HepG2 (cell line): ENCODE results near the gene IMMT. TPM values are rescaled to one million over a fixed set of nuclear protein-coding genes. Genes with fewer than 3 reads are reported as not detected.

Source experiments
- ATAC-seq: fragments of 200-7000 bp; cut with Tn5 transposase; 3 replicates; pipeline ENCODE4 v1.9.1; 2020; ENCODE audit warnings: mild to moderate bottlenecking, moderate library complexity
- BruUV-seq: library from RNA; stranded (reverse); fragments of 400-500 nt; replicated peaks from 2 replicates; lab custom pipeline; 2021; lab: Mats Ljungman, UMichigan
- CTCF ChIA-PET: fragments of 300-600 bp; formaldehyde crosslinking; extraction: SDS; loops from one replicate; lab custom pipeline; 2021; ENCODE audit warnings: low total read pairs, inconsistent platforms, low intra/inter-chr PET ratio; lab: Yijun Ruan, JAX
- POLR2A ChIA-PET: fragments of 350-600 bp; sonication (Branson Sonifier 250); formaldehyde crosslinking; loops from one replicate; lab custom pipeline; 2020; ENCODE audit warnings: antibody characterized with exemption, inconsistent platforms; lab: Yijun Ruan, JAX
- DNase-seq: peaks from one replicate; pipeline ENCODE4 v3.0.0-alpha.2; 2015; ENCODE audit warnings: low spot score
- FAIRE-seq: peaks from 3 replicates; lab custom pipeline; 2011; peaks lifted over from hg19 to GRCh38; lab: Jason Lieb, UNC
- H2AFZ ChIP-seq: one replicate; pipeline ENCODE4 v1.6.1; 2011; ENCODE audit warnings: low read length, inconsistent platforms
- H3K27ac ChIP-seq: fragments of 300-600 bp; 3 replicates; pipeline ENCODE4 v1.8.0; 2011; ENCODE audit warnings: mixed run types, mild to moderate bottlenecking, mixed read lengths, low read length, inconsistent platforms; ENCODE audit not compliant: insufficient read depth; ENCODE audit errors: extremely low read length
- H3K27me3 ChIP-seq, 2 experiments: fragments of 200-600 bp in 1 of 2; 2 replicates in 1 of 2; 3 replicates in 1 of 2; pipeline versions ENCODE4 v1.6.0 to v1.8.0; 2011; ENCODE audit warnings: low read length in 2 of 2, mild to moderate bottlenecking in 2 of 2, moderate library complexity in 2 of 2, inconsistent platforms in 1 of 2; ENCODE audit not compliant: insufficient read depth in 2 of 2, control insufficient read depth in 1 of 2
- H3K36me3 ChIP-seq, 2 experiments: fragments of 200-600 bp in 1 of 2; replicated peaks in 1 of 2; 2 replicates in 1 of 2; 3 replicates in 1 of 2; pipeline versions ENCODE4 v1.5.1 to v1.8.0; 2011; ENCODE audit warnings: low read length in 2 of 2, inconsistent platforms in 1 of 2; ENCODE audit not compliant: insufficient read depth in 2 of 2, control insufficient read depth in 1 of 2
- H3K4me1 ChIP-seq: 2 replicates; pipeline ENCODE4 v1.5.1; 2012; ENCODE audit warnings: low read length, inconsistent platforms; ENCODE audit not compliant: insufficient read depth
- H3K4me2 ChIP-seq: 2 replicates; pipeline ENCODE4 v1.6.0; 2011; ENCODE audit warnings: low read depth, low read length, inconsistent platforms
- H3K4me3 ChIP-seq, 3 experiments: fragments of 200-600 bp in 1 of 3; sonication (generic), shearing (Covaris generic) in 1 of 3; replicated peaks in 1 of 3; 2 replicates each; pipeline ENCODE4 v1.5.1; 2011 to 2016; ENCODE audit warnings: low read length in 3 of 3, inconsistent platforms in 2 of 3, low read depth in 2 of 3, mild to moderate bottlenecking in 2 of 3, control low read depth in 1 of 3, mixed read lengths in 1 of 3; ENCODE audit not compliant: insufficient read depth in 1 of 3
- H3K79me2 ChIP-seq: one replicate; pipeline ENCODE4 v1.6.1; 2011; ENCODE audit warnings: low read length, inconsistent platforms; ENCODE audit not compliant: insufficient read depth
- H3K9ac ChIP-seq: 2 replicates; pipeline ENCODE4 v1.6.0; 2011; ENCODE audit warnings: mild to moderate bottlenecking, low read depth, low read length, inconsistent platforms; ENCODE audit not compliant: insufficient read depth
- H3K9me3 ChIP-seq: 2 replicates; pipeline ENCODE4 v1.5.1; 2012; ENCODE audit warnings: mild to moderate bottlenecking, low read length
- H4K20me1 ChIP-seq: 2 replicates; pipeline ENCODE4 v1.6.0; 2011; ENCODE audit warnings: inconsistent platforms, mild to moderate bottlenecking, low read length, moderate library complexity; ENCODE audit not compliant: insufficient read depth
- ATF2 ChIP-seq: sonication (generic); formaldehyde crosslinking; IDR thresholded peaks from 2 replicates; pipeline ENCODE4 v1.4.0; 2020; ENCODE audit warnings: missing genetic modification reagents
- CEBPB ChIP-seq: IDR thresholded peaks from 2 replicates; pipeline ENCODE4 v1.6.1; 2011; ENCODE audit warnings: low read depth, low read length, improper control_type of control experiment, borderline replicate concordance
- DNMT1 ChIP-seq: sonication (generic); formaldehyde crosslinking; IDR thresholded peaks from 2 replicates; pipeline ENCODE4 v1.5.1; 2020; ENCODE audit warnings: mild to moderate bottlenecking, missing genetic modification reagents
- IRX3 ChIP-seq: sonication (generic); formaldehyde crosslinking; IDR thresholded peaks from 2 replicates; pipeline ENCODE4 v1.8.1; 2023; ENCODE audit warnings: mild to moderate bottlenecking, low read depth, missing genetic modification reagents, borderline replicate concordance
- KLF9 ChIP-seq: IDR thresholded peaks from 2 replicates; pipeline ENCODE4 v1.6.1; 2016; ENCODE audit warnings: low read depth
- RNF2 ChIP-seq: fragments of 450-650 bp; conservative IDR thresholded peaks from 2 replicates; pipeline ENCODE4 v1.6.1; 2016; ENCODE audit warnings: low read depth
- SNAPC5 ChIP-seq: sonication (generic); formaldehyde crosslinking; IDR thresholded peaks from 2 replicates; pipeline ENCODE4 v1.8.1; 2023; ENCODE audit warnings: mild to moderate bottlenecking, missing genetic modification reagents, borderline replicate concordance
- TBX3 ChIP-seq: fragments of 450-650 bp; IDR thresholded peaks from 2 replicates; pipeline ENCODE4 v1.6.1; 2017; ENCODE audit warnings: antibody characterized with exemption, mild to moderate bottlenecking, inconsistent platforms, borderline replicate concordance
- YEATS4 ChIP-seq: sonication (generic); formaldehyde crosslinking; IDR thresholded peaks from 2 replicates; pipeline ENCODE4 v1.4.0; 2020; ENCODE audit warnings: missing genetic modification reagents, borderline replicate concordance
- ZBTB4 ChIP-seq: sonication (generic); formaldehyde crosslinking; IDR thresholded peaks from 2 replicates; pipeline ENCODE4 v1.4.0; 2020; ENCODE audit warnings: missing genetic modification reagents, mild to moderate bottlenecking, borderline replicate concordance
- ZFP37 ChIP-seq: sonication (generic); formaldehyde crosslinking; IDR thresholded peaks from 2 replicates; pipeline ENCODE4 v1.4.0; 2020; ENCODE audit warnings: missing genetic modification reagents, borderline replicate concordance
- ZFX ChIP-seq: sonication (generic); formaldehyde crosslinking; IDR thresholded peaks from 2 replicates; pipeline ENCODE4 v1.4.0; 2020; ENCODE audit warnings: mild to moderate bottlenecking, low read depth, missing genetic modification reagents, moderate library complexity
- ZNF20 ChIP-seq: sonication (generic); formaldehyde crosslinking; IDR thresholded peaks from 2 replicates; pipeline ENCODE4 v1.4.0; 2020; ENCODE audit warnings: mild to moderate bottlenecking, moderate library complexity, missing genetic modification reagents
- ZNF446 ChIP-seq: sonication (generic); formaldehyde crosslinking; IDR thresholded peaks from 2 replicates; pipeline ENCODE4 v1.5.0; 2020; ENCODE audit warnings: mild to moderate bottlenecking, missing genetic modification reagents
- ZSCAN12 ChIP-seq: sonication (generic); formaldehyde crosslinking; IDR thresholded peaks from 2 replicates; pipeline ENCODE4 v1.9.0; 2021; ENCODE audit warnings: mild to moderate bottlenecking, missing genetic modification reagents
- ZSCAN21 ChIP-seq: sonication (generic); formaldehyde crosslinking; IDR thresholded peaks from 2 replicates; pipeline ENCODE4 v1.8.0; 2022; ENCODE audit warnings: mild to moderate bottlenecking, missing genetic modification reagents, moderate library complexity, borderline replicate concordance
- WGBS: methylation state at CpG from one replicate; pipeline ENCODE4 v1.1.6; 2017; ENCODE audit warnings: low lambda C conversion rate; 5-methylcytosine and 5-hydroxymethylcytosine counted together
- in situ Hi-C: cut with HindIII; loops from 2 replicates; pipeline ENCODE4 v1.10.0; 2017; ENCODE audit warnings: low pct_unique_long_range_greater_than_20kb; ENCODE audit not compliant: extremely low pct_ligation_motif_present
- intact Hi-C: fragments of 100-400 bp; cut with micrococcal nuclease; formaldehyde crosslinking; loops from one replicate; pipeline ENCODE4 v1.10.0; 2022; ENCODE audit not compliant: unreplicated experiment
- polyA plus RNA-seq, 8 experiments: library from polyadenylated mRNA; depleted of rRNA in 3 of 8; stranded (reverse) in 7 of 8; unstranded in 1 of 8; fragments of >200 nt; fragmentation: Illumina TruSeq in 4 of 8; extraction: Trizol in 4 of 8; gene quantifications; 2 replicates each; pipeline versions ENCODE4 v1.2.1 to v1.2.3, GENCODE V29; 2011 to 2016; ENCODE audit warnings: low read depth in 4 of 8, missing spikeins in 1 of 8, mixed read lengths in 1 of 8; ENCODE audit not compliant: insufficient read depth in 1 of 8
- total RNA-seq, 5 experiments: library from RNA; depleted of rRNA; stranded (reverse); fragments of >200 nt; fragmentation: Illumina TruSeq; extraction: Trizol; gene quantifications; 2 replicates each; pipeline ENCODE4 v1.2.3, GENCODE V29; 2016; ENCODE audit warnings: low read depth in 1 of 5
- TF ChIP-seq, protein P1 (sequence below): sonication (generic); formaldehyde crosslinking; IDR thresholded peaks from 2 replicates; pipeline ENCODE4 v1.5.1; 2020; ENCODE audit warnings: missing genetic modification reagents, mild to moderate bottlenecking, borderline replicate concordance
- TF ChIP-seq, protein P2 (sequence below): sonication (generic); formaldehyde crosslinking; IDR thresholded peaks from 2 replicates; pipeline ENCODE4 v1.4.0; 2020; ENCODE audit warnings: mild to moderate bottlenecking, missing genetic modification reagents

IMMT gene
- total and polyA plus RNA-seq, 2 of the 13 experiments (the other 11 are each of a cell fraction or from before 2014, with no cell fraction given), result 63.5 to 119 TPM

- Histone ChIP-seq H3K4me1 (peaks cover 34% of the 10 kb centered on the region), H3K4me3 (no peak overlapping the region), H4K20me1 (no peaks in the 10 kb centered on the region), H3K36me3 (no peaks in the 10 kb centered on the region), H3K27ac (no peak overlapping the region), H3K9ac (no peak overlapping the region), H3K4me2 (no peak overlapping the region), H3K79me2 (no peaks in the 10 kb centered on the region), H3K27me3 (0 out of 5 replicates have a peak, but pooled peaks cover 2 to 5% of the 10 kb centered on the region in 2 experiments), H2AFZ (no peak overlapping the region), H3K9me3 (no peaks in the 10 kb centered on the region)
- DNase-seq (no peak), FAIRE-seq (no peak), ATAC-seq (no peak)
- ChIA-PET POLR2A (no interaction called here), CTCF (no interaction called here)
- in situ Hi-C loops, result no loop called here
- WGBS, result 52% methylated on average over 6 of the region's 6 CpGs
- BruUV-seq, result no TSS peak
- intact Hi-C loops, result no loop called here
- TF ChIP-seq KLF9 (CRISPR knock-in tag) (no peak), ZSCAN12 (no peak), ZNF20 (CRISPR knock-in tag) (no peak), RNF2 (no peak), ZBTB4 (no peak), ZFX (CRISPR knock-in tag) (no peak), ATF2 (CRISPR knock-in tag) (no peak), ZFP37 (CRISPR knock-in tag) (no peak), CEBPB (no peak), DNMT1 (CRISPR knock-in tag) (no peak), ZNF446 (CRISPR knock-in tag) (no peak), TBX3 (no peak), IRX3 (CRISPR knock-in tag) (no peak), ZSCAN21 (no peak), YEATS4 (no peak), SNAPC5 (no peak)
- TF ChIP-seq, protein P1, sequence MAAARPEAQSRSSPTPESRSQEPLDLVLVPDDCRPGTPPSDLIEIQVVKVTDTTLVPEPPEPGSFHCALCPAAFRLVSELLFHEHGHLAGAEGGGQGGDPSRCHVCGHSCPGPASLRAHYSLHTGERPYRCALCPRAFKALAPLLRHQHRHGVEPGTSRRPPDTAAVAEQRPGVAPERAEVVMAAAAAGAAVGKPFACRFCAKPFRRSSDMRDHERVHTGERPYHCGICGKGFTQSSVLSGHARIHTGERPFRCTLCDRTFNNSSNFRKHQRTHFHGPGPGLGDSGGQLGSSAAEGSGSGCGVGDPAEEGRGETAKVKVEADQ, result no peak
- TF ChIP-seq, protein P2, sequence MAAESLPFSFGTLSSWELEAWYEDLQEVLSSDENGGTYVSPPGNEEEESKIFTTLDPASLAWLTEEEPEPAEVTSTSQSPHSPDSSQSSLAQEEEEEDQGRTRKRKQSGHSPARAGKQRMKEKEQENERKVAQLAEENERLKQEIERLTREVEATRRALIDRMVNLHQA, result no peak
Measured at GRCh38 chr2:86232910-86233309, 37.6 kb upstream of the IMMT start.
